Measurements from ENCODE around the gene PDAP1. TPM values are rescaled to one million over a fixed set of nuclear protein-coding genes. Genes with fewer than 3 reads are reported as not detected.

Gene PDAP1
- total RNA-seq, 1 experiment from 2014 or later: 150 TPM

- no peak overlapping the region for H3K4me3 Mint-ChIP-seq
- Histone ChIP-seq H3K23ac (ENCODE audit: insufficient read length, low read depth, low read length) (no peak overlapping the region), H3K23me2 (ENCODE audit: insufficient read length, low read depth, low read length, poor library complexity, severe bottlenecking) (no peaks in the 10 kb centered on the region), H3T11ph (ENCODE audit: low read length) (no peak overlapping the region), H3K14ac (ENCODE audit: insufficient read depth, low read length) (no peak overlapping the region), H4K8ac (replicated peaks; ENCODE audit: insufficient read length, low read depth, low read length) (no peak overlapping the region), H2BK12ac (ENCODE audit: insufficient read length, low read depth, low read length) (no peak overlapping the region), H3K27ac (ENCODE audit: insufficient read length, low read depth, low read length) (no peak overlapping the region), H2BK20ac (ENCODE audit: low read depth, low read length, poor library complexity, severe bottlenecking) (no peak overlapping the region), H2AFZ (ENCODE audit: low read length) (no peak overlapping the region), H2AK5ac (ENCODE audit: insufficient read length, low read length) (no peak overlapping the region), H4K91ac (ENCODE audit: insufficient read length, low read depth, low read length) (no peak overlapping the region), H3K79me1 (ENCODE audit: insufficient read depth, low read depth, low read length, poor library complexity, severe bottlenecking) (no peaks in the 10 kb centered on the region), H3K9ac (ENCODE audit: extremely low read depth, insufficient read length, low read length) (no peak overlapping the region), H3K27me3 (ENCODE audit: insufficient read depth, low read length) (no peaks in the 10 kb centered on the region), H4K20me1 (ENCODE audit: control insufficient read depth, insufficient read depth, insufficient read length) (no peaks in the 10 kb centered on the region), H3K9me3 (ENCODE audit: control insufficient read depth, low read depth, low read length) (no peaks in the 10 kb centered on the region), H2BK5ac (ENCODE audit: insufficient read length, low read length) (no peak overlapping the region), H2BK120ac (ENCODE audit: low read depth, low read length, poor library complexity, severe bottlenecking) (no peak overlapping the region), H3K56ac (ENCODE audit: insufficient read length, low read depth, low read length) (no peak overlapping the region), H3K18ac (ENCODE audit: insufficient read length, low read depth, low read length) (no peak overlapping the region), H3K79me2 (ENCODE audit: insufficient read depth, low read length) (no peaks in the 10 kb centered on the region; the same call in 1 of the 2 replicates), H4K5ac (ENCODE audit: insufficient read length, low read depth, low read length) (no peak overlapping the region), H2BK15ac (ENCODE audit: low read depth, low read length) (no peak overlapping the region), H3K4ac (ENCODE audit: low read depth, low read length) (no peak overlapping the region), H3K4me2 (ENCODE audit: insufficient read depth, insufficient read length, low read length) (no peak overlapping the region), H3K4me1 (ENCODE audit: insufficient read depth, low read length) (no peaks in the 10 kb centered on the region)
- no peak for DNase-seq
- peaks cover 46 to 94% (median 83%) of the 10 kb centered on the region in 3 experiments for H3K36me3 Mint-ChIP-seq (ENCODE audit: insufficient read depth in 1 of 3, low read depth in 3 of 3)
- H3K4me1 Mint-ChIP-seq: peaks cover 2 to 4% of the 10 kb centered on the region in 2 experiments; a peak in 3 of 4 replicates
- no peak for TF ChIP-seq CTCF (conservative IDR thresholded peaks at IDR 0.05)
- WGBS (ENCODE audit: extremely low coverage, insufficient read length, low lambda C conversion rate): no CpG with 5 or more reads among the region's 5 CpGs
- H3K9me3 Mint-ChIP-seq: no peaks in the 10 kb centered on the region
- no peaks in the 10 kb centered on the region; the same call in 1 of the 2 replicates for H3K27me3 Mint-ChIP-seq (ENCODE audit: low read depth)
- H3K27ac Mint-ChIP-seq: no peak overlapping the region
Observed at GRCh38 chr7:99398891-99399445, 9.4 kb downstream of the PDAP1 start.

Measured in H9 (cell line).